22Rv1 (cell line): ENCODE results near the gene ARID5A.

Experiments
- H3K27ac ChIP-seq: fragments of 450-650 bp; 2 replicates; pipeline ENCODE4 v1.5.1; 2017
- ZFX ChIP-seq: fragments of 450-650 bp; IDR thresholded peaks from 2 replicates; pipeline ENCODE4 v1.6.1; 2017; ENCODE audit warnings: antibody characterized with exemption, borderline replicate concordance
- TF ChIP-seq, protein P1 (sequence below): fragments of 450-650 bp; IDR thresholded peaks from 2 replicates; pipeline ENCODE4 v1.5.1; 2017; ENCODE audit warnings: mild to moderate bottlenecking

ARID5A gene

DNA sequence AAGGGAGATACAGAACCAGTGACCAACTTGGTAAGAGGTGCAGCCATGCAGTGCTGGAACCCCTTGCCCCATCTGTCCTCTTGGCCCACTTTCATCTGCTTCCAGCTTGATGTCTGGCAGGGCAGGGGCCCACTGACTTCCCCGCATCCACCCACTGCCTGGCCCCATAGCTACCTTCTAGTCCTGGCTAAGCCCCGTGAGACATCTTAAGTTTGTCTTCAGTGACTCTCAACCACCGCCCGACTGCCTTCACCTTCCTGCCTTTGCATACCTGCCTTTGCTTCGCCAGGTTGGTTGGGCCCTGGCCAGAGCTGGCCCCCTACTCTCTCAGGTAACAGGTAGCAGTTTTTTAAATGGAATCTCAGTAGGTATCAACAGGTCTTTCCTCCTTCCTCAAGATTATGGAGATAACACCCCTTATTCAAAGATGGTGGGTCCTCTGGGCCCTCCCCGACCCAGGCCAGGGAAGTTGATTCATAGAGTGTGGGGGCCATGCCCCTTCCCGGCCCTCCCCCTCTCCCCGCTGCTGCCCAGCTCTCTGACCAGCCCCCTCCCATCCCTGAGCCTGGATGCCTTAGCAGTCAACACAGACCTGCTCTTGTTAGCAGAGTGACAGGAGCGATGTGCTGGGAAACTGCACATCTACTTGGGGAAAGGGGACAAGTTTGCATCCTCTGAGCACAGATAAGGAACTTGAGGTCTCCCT lies 2.8 kb downstream of the ARID5A start:
- TF ChIP-seq, protein P1, sequence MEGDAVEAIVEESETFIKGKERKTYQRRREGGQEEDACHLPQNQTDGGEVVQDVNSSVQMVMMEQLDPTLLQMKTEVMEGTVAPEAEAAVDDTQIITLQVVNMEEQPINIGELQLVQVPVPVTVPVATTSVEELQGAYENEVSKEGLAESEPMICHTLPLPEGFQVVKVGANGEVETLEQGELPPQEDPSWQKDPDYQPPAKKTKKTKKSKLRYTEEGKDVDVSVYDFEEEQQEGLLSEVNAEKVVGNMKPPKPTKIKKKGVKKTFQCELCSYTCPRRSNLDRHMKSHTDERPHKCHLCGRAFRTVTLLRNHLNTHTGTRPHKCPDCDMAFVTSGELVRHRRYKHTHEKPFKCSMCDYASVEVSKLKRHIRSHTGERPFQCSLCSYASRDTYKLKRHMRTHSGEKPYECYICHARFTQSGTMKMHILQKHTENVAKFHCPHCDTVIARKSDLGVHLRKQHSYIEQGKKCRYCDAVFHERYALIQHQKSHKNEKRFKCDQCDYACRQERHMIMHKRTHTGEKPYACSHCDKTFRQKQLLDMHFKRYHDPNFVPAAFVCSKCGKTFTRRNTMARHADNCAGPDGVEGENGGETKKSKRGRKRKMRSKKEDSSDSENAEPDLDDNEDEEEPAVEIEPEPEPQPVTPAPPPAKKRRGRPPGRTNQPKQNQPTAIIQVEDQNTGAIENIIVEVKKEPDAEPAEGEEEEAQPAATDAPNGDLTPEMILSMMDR, result no peak
- no peak for TF ChIP-seq ZFX
- no peak overlapping the region for H3K27ac ChIP-seq

DNA sequence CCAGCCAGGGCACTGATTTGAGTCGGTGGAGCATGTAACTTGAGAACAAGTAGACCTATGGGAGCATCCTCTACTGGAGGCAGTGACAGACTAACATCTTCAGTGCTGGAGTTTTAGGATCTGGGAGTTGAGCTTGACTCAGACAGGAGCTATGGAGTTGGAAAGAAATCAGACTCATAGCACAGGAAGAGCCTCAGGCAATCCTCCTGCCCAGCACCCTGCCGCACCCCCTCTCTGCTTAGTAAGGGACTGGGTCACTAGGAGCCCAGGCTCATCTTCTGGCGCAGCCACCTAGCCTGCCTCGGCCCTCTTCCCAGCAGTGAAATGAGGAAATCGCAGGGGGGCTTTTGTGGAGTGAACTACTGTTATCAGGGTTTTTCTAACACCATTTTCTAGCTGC lies 3.6 kb downstream of the ARID5A start:
- H3K27ac ChIP-seq, result no peak overlapping the region
- TF ChIP-seq ZFX, result no peak
- TF ChIP-seq, protein P1, result no peak

DNA sequence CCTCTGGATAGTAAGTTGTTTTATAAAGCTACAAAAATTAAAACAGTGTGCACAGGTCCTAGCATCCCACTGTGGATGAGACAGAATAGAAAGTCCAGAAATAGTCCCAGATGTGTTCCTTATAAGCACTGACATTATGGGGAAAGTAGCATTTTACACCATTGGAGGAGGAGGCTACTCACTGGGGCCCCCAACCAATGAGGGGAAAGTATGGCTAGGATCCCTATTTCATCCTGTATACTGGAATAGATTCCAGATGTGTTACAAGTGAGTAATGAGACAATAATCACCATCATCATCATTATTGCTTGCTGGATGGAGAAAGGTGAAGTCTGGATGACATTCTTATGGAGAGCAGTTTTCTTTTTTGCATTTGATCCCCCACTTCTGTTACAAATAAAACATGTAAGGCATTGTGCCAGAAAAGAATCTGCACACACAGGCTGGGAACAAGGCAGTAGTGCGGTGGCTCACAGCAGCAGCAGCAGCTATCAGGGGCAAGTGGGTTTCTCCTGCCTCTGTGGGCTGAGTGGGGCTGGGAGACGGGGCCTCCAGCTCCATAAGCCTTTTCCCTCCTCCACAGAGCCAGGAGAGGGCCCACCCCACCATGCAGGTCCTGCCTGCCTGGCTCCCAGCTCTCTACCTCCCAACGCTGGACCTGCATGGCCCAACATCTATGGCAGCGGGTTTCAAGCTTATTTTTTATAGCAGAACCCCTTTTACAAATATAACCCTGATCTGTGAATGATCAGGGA lies 5.0 kb downstream of the ARID5A start:
- TF ChIP-seq, protein P1, result no peak
- no peak for TF ChIP-seq ZFX
- H3K27ac ChIP-seq, result no peak overlapping the region

DNA sequence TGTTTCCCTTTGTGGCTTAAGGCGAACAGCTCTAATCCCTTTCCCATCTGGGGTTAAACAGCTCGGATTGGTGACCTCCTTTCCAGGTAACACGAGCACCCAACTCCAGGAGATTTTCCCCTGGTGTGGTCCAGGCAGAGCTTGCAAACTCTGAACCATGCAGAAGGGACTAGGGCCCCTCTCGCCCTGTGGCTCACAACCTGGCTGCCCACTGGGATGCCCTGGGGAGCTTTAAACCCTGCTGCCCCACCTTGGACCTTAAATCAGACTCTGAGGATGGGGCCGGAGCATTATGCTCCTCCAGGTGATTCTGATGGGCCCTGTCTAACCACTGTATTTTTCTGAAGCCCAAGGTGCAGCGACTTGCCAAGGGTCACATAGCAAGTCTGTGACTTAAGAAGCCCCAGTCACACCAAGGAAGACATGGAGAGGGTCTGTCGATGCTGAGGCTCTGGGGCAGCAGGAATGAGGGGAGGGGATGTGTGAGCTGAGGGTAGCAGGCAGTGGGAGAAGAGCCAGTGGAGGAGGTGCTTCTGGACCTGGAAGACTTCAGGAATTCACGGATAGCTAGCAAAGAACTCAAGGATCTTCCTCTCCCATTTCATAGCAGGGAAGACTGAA lies 5.9 kb downstream of the ARID5A start:
- TF ChIP-seq ZFX, result no peak
- TF ChIP-seq, protein P1, result no peak
- no peak overlapping the region for H3K27ac ChIP-seq

DNA sequence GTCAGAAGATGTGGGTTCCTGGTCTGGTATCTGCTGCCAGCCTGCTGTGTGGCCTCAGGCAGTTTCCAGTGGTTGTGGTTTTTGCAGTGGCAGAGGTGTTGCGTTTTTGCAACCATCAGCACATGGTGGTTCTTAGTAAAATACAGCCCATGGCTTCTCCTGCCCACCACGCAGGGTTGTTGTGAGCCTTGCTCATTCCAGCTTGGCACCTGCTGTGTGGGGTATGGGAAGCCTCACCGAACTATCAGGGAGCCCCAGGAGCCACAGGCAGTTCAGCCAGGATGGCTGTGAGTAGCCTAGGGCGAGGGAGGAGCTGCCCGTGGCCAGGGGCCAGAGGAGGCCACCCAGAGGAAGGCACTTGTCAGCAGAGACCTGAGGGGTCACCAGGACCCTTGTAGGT lies 9.8 kb downstream of the ARID5A start:
- TF ChIP-seq, protein P1, result no peak
- no peak for TF ChIP-seq ZFX
- no peak overlapping the region for H3K27ac ChIP-seq

DNA sequence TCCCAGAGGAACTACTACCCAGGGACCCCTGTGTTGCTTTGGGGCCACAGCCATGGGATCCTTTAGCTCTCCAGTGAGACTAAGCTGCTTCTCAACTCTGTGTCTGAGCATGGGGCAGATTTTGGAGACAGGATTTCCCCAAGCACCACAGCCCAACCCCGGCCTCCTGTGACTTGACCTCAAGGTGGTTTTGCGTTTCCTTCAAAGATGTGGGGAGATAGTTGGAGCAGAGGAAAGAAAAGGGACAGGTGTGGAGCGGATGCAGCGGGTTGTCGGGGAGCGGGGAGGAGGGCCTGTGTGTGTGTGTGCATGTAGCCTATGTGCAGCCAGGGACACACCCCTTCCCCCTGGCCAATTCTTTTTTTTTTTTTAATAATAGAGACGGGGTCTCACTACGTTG lies 10.2 kb downstream of the ARID5A start:
- TF ChIP-seq, protein P1, result no peak
- TF ChIP-seq ZFX, result no peak
- no peak overlapping the region for H3K27ac ChIP-seq
